Measurements from ENCODE around the gene AREG.

Gene AREG

GRCh38 chr4:74466242-74466641, 21.3 kb downstream of the AREG start:
- DNase-seq = no peak

DNA sequence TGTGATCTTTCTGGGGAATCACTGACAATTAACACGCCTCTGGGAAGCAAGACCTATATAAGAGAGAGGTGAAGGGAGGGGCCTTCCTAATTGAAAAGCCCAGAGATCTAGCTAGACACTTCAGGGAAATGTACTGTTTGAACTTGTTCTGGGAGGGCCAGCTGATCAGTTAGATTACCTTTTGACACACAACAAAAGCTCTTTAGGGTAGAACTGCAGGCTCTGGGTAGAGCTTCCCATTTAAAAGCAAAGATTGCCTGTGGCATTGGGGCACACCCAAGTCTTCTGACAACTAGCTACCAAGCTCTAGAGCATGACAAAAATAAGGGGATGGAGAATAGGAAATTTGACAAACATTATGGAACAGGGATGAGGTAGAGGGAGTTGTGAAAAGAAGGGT, 26.3 kb downstream of the AREG start:
- no peak for DNase-seq

GRCh38 chr4:74473155-74473811, 28.3 kb downstream of the AREG start:
- no peak for DNase-seq

- DNase-seq = no peak
Observed at GRCh38 chr4:74474345-74475090, 29.6 kb downstream of the AREG start.

DNA sequence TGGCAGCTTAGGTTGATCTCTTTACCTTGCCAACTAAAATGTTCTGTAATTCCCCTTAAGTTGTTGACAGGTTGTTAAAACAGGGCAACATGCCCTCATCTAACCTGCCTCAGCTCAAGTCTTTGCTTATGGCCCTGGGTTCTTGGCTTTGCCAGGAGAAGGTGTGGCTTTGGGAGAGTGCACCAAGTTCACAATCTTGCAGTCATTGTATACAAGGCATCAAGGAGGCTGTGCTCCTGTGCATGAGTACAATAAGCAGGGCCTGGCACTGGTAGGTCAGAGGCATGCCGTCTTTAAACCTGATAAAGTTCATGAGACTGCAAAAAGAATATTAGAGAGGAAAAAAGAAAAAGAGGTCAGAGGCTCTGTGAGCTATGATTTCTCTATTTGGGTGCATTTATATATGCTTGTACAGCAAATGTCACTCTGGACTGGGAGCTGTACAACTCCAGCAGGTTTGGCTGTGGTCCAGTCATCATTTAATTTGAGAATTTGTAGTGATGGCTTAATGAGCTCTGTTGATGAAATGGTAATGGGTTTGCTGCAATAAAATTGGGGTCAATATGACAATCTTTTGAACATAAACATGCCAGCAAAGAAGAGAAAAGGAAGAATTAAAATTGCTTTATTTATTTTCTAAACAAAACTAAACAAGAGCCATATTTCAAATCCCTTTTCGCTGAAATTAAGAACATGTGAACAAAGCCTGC, 30.3 kb downstream of the AREG start:
- DNase-seq = no peak

DNA sequence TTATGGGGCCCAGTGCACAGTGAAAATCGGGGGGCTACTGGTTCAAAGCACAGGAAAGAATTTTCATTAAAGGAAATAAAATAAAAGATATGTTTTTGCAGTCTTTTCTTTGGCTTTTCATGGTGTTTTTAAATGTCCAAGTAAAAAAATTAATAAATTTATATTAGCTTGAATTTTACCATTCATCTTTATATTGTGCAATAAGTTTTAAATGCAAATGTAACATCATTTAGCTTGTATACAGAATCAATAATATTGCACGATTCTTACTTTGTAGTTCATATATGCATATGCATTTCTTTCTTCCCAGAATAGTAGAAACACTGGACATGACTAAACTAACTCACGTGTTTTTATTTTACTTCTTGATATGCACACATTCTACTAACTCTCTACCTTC, 31.0 kb downstream of the AREG start:
- no peak for DNase-seq

- DNase-seq = peak; percentile 4
Observed at GRCh38 chr4:74479009-74479408, 34.1 kb downstream of the AREG start.

DNA sequence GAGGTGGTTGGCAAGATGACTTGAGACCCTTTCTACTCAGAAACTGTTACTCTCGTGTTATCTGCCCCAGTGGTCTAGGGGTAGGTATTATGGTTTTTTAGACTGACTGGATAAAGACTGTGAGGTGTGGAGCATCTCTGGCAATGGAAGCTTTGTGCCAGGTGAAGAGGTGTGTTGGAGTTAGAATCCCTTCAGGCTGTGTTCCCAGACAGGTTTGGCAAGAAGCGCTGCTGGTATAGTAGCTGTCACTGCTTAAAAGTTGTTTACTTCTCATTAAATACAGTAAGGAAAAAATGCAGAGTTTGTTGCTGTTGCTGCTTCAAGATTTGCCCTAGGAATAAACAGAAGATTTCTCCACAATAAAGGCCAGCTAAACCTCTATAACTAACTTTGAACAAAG, 35.3 kb downstream of the AREG start:
- DNase-seq = no peak

DNA sequence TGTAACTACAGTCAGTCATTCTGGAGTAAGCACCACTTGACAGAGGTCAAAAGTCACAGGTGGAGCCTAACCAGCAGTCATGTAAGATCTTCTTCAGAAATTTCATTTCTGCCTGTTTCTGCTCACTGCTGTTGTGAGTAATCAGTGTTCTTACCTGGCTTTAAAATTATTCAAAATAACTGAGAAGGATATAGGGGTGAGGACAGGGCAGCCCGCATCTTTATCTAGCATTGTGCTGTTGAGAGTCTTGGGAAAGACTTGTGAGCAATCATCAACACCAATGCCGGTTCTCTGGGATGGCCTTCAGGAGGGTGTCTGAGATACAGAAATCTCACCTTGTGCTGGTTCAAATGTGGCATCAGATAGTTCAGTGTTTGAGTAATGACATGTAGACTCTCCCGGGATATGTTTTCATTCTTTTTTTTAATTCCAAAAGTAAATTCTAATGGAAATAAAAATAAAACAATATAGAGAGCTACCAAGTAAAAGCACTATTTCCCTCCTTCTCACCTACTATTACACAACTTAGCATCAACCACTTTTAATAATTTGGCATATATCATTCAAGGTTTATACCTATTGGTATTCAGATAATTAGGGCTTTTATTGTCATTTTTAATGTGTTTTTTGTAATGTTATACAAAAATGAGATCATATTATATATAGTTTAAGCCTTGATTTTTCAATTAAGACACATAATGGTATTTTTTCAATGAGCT, 37.1 kb downstream of the AREG start:
- DNase-seq = no peak

DNA sequence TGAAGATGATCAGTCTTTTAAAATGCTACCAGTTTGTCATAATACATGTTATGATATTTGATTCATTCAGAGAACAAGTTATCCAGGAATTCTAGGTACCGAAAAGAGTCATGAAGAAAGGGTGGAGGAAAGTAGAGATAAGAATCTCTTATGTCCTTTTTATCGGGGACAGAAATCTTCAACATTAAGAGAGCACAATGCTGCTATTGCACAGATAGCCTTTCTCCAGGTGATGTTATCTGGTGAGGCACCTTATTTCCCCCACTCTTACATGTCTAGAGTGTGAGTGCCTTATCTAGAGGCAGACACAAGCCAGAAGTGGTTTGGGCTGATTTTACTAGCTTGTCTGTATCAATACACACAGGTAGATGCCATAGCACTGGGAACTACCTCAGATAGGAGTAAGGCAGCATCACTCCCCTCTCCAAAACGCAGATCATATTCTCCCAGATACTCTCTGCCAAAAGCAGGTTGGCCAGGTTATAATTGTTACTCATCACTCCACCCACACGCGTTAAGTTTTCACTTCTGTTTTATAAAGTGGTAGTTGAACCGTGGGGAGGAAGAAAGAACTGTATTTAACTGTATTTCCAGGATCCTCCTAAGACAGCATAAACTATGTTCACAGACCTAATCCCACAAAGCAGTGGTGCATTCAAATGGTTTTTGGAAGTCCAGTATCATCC, 38.4 kb downstream of the AREG start:
- no peak for DNase-seq

- no peak for DNase-seq
Observed at GRCh38 chr4:74486905-74487304, 42.0 kb downstream of the AREG start.

DNA sequence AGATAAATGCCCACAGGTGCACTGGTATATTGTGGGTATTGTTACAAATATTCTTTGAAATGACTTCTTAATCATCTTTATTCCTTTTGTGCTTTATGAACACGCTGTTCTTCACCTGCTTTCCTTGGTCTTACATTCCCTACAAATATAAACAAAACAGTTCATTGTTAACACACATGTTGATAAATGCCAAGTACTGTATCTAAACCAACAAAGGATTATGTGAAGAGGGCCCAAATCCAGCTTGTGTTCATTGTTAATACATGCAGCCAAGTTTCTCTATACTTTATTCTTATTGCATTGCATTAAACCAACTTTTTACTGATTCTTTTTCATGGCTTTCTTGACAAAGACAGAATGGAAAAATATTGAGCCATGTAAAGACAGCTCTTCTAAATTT, 42.8 kb downstream of the AREG start:
- no peak for DNase-seq

GRCh38 chr4:74490736-74491135, 45.8 kb downstream of the AREG start:
- DNase-seq = no peak

GRCh38 chr4:74499986-74500781, 55.2 kb downstream of the AREG start:
- no peak for DNase-seq

DNA sequence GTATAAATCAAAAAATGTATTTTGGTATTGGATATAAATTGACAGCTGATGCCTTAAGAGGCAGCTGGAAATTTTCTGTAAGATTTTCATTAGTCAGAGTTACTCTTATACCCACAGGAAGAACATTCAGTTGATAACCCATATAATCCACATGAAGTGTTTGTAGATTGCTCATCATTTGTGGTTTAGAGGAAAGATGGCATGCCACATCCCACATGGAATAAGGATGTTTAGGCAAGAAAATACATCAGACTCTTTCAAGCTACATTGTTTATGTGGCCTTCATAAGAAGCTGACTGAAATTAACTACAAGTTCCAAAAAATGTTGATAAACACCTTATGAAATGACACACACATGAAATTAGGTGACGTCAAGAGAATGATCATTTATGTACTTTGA, 56.6 kb downstream of the AREG start:
- DNase-seq = no peak

DNA sequence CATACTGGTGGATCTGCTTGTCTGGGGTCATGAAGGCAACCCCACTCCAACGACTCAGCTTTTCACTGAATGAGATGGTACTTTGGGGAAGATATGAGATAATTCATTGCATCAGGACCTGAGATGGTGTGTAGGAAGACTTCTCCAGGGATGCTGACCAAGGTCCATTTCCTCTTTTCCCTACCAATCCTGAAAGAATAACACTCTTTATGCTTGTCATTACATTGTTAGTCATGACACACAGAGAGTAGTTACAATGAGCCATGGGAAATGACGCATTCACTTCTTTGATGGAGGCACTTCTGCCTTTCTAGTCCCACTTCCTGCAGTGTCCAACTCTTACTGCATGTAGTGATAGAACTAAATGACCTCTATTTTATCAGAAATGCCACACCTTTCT, 58.6 kb downstream of the AREG start:
- DNase-seq = no peak

DNA sequence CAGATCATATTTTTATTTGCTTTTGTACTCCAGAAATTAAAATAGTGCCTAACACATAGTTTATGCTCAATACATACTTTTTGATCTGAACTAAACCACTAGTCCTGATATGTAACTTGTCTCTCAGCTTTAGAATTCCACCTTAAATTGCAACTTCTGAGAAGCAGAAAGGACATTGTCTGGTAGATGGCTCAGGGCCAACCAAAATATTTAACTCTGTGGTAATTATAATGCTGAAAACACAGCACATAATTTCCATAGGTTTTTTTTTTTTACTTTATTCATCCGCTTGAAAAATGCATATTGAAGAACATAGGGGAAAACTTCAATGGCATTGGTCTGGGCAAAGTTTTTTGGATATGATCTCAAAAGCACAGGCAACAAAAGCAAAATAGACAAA, 59.3 kb downstream of the AREG start:
- no peak for DNase-seq

Measured in NCI-H82 (cell line).